Medulla oblongata (tissue), 1 donor: Measurements from ENCODE around the gene DOP1B.
A peak's percentile ranks its signal among the peaks of the same experiment; 100 is the strongest.
"Not testable (repeated sequence)": the region's sequence is repeated elsewhere in the genome, so short reads cannot be mapped to it uniquely, and the experiment has no call there.

Experiments
- DNase-seq: peaks from one replicate; pipeline ENCODE4 v3.0.0-alpha.2; 2015; ENCODE audit errors: extremely low spot score

The DOP1B gene

DNA sequence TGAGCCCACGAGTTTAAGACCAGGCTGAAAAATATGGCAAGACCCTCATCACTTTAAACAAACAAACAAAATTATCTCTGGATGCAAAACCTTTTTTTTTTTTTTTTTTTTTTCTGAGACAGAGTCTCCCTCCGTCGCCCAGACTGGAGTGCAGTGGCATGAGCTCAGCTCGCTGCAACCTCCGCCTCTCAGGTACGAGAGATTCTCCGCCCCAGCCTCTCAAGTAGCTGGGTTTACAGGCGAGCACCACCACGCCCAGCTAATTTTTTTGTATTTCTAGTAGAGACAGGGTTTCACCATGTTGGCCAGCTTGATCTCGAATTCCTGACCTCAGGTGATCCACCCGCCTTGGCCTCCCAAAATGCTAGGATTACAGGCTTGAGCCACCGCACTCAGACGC lies 16.8 kb upstream of the DOP1B start:
- DNase-seq: not testable (repeated sequence)

DNA sequence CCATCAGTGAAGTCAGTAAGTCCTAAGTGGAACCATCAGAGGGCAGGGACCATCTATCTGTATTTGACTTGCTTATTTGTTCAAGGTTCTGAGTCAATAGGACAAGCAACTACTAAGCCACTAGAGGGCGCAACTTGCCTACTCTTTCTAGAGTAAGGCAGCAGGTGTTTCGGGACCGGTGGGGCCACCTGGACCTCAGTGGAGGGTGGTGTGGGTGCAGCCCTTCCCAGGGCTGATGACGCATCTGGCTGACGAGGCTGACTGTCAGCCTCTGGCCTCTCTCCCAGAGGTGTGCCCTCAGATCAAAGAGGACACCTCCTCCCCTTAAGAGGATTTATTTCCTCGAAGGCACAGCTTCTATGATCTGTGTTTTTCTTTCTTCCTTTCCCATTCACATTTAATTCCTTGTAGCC lies 15.1 kb upstream of the DOP1B start:
- peak; percentile 95 for DNase-seq

DNA sequence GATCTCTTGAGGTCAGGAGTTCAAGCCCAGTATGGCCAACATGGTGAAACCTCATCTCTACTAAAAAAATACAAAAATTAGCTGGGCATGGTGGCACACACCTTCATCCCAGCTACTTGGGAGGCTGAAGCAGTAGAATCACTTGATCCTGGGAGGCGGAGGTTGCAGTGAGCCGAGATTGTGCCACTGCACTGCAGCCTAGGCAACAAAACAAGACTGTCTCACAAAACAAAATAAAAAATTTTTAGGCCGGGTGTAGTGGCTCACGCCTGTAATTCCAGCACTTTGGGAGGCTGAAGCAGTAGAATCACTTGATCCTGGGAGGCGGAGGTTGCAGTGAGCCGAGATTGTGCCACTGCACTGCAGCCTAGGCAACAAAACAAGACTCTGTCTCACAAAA lies 12.4 kb upstream of the DOP1B start:
- not testable (repeated sequence) for DNase-seq

DNA sequence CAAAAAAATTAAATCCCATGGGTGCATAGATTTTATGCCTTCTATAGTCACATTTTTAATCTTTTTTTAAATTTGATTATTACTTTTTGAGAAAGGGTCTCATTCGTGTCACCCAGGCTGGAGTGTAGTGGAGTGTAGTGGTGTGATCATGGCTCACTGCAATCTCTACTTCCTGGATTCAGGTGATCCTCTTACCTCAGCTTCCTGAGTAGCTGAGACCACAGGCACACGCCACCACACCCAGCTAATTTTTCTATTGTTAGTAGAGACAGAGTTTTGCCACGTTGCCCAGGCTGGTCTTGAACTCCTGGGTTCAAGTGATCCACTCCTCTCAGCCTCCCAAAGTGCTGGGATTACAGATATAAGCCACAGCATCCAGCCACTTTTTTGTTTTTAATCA lies 11.4 kb upstream of the DOP1B start:
- DNase-seq: no peak

DNA sequence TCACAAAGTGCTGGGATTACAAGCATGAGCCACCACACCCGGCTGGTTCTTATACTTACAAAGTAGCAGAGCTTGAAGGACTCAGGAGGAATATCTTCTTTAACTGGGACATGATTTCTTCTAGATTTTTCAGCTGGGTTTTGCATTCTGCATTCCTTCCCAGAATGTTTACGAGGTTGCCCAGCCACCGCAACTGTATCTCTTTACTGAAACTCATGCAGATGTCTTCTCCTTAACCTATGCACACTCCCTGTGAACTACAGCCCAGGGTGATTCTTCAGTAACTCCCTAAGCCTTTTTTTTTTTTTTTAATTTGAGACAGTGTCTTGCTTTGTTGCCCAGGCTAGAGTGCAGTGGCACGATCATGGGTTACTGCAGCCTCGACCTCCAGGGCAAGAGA lies 8.7 kb upstream of the DOP1B start:
- no peak for DNase-seq

DNA sequence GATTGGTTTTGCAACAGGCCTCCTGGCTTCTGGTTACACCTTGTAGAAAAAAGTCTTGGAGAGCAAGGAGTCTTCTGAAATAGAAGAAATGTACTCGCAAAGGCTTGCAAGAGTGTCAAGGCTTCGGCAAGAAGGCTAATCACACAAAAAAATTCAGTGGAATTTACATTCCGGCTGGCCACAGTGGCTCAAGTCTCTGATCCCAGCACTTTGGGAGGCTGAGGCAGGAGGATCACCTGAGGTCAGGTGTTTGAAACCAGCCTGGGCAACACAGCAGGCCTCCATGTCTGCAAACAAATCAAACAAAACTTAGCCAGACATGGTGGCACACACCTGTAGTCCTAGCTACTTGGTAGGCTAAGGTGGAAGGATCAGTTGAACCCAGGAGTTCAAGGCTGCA lies 7.7 kb upstream of the DOP1B start:
- DNase-seq: no peak

DNA sequence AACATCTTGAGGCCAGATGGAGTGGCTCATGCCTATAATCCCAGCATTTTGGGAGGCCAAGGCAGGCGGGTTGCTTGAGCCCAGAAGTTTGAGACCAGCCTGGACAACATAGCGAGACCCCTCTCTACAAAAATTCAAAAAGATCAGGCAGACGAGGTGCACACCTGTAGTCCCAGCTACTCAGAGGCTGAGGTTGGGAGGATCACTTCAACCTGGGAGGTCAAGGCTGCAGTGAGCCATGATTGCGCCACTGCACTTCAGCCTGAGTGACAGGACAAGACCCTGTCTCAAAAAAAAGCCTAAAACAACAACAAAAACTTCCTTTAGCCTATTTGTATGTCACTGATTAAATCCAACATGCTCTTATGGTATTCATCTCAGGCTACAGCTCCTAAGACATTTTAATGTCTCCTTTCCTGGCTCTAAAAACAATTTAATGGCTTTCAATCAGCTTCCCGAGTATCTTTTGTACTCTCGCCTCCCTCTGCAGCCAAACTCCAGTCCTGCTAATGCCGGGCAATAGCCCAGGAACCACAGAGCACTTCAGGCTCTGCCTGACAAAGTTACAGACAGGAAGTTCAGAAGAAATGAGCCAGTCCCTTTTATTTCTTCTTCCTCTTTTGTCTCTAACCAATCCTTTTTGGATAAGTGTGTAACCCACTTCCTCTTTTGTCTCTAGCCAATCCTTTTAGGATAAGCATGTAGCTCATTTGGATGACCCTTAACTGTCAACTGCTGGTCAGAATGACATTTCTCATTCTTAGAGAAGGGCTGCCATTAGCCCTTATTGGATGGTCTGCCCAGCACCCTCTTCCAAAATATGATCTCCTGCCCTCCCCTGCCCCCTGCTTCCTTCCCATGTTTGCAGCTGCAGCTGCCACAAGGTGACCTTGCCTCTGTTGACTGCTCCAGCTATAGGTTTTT lies 6.6 kb upstream of the DOP1B start:
- peak; percentile 88 for DNase-seq

DNA sequence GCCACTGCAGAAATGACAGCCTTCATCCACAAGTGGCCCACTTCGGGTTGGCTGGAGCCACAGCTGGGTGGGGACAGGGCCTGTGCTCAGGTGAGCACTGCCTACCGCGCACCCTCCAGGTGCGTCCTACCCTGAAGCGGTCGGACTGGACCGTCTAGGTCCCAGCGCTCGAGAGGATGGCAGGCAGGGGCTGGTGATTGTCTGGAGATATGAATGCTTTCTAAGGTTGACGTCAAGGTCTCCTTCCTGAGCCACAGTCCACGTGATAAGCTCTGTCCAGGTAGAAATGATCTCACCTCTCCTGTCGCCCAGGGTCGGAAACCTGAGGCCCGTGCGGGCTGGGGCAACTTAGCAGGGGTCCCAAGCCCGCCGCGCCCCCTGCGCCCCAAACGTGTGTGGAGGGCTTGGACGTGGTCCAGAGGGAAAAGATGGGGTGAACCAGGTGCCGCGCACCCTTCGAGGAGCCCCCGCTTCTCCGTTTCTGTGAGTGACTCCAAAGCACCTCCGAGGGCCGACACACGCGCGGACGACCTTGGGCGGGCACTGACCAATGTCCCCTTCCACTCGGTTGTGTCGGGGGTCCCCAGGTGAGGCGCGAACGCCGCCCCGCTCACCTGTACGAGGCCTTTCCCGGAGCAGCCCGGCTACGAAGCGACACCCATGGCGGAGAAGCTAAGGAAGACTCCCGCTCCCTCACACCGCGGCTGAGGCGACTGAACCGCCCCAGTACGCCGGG lies 853 bp upstream of the DOP1B start:
- no peak for DNase-seq

DNA sequence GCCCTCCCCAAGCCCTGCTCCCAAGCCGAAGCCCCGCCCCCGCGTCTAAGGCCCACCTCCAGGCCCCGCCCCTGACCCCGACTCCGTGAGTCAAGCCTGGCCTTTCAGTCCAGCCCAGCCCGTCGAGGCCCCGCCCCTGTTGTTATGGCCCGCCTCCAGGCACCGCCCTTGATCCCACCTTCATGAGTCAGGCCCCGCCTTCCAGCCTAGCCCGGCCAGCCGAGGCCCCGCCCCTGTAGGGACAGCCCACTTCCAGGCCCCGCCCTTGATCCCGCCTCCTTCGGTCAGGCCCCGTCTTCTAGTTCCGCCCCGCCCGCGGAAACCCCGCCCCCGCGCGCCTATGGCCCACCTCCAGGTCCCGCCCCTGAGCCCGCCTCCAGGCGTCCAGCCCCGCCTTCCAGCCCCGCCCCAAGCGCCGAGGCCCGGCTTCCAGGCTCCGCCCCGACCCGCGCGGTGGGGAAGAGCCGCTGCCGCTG lies 247 bp upstream of the DOP1B start:
- DNase-seq: peak; percentile 99

DNA sequence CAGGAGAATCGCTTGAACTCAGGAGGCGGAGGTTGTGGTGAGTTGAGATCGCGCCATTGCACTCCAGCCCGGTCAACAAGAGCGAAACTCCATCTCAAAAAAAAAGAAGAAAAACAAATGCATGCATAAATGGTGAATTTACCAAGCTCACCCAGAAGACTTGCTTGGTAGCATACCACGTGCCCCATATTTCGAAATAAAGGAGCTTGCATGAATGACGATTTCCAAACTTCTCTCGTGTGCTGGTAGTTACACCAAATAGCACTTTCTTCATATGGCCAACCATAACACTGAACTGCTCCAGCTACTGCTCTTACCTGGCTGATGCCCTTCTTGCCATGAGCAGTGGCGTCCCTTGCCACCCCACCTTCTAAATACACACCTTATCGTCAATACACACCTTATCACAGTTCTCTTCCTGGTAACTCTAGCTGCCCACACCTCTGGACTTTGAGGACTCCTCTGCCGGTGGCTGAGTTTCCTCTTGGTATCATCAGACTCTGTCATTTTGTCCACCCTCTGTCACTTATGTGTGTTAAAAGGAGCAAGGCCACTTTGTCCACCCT lies 2.8 kb downstream of the DOP1B start:
- DNase-seq: no peak

DNA sequence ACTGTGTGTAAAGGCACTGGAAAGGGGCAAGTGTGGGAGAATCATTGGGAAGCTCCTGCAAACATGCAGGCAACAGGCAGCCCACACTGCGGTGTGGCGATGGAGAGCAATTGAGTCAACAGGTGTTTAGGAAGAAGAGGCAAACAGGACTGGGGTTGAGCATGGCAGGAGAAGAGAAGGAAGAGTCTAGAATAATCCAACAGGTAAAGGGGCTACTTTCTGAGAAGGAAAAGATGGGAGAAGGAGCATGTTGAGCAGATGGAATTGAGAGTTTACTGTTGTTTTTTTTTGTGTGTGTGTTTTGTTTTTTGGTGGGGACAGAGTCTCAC lies 4.2 kb downstream of the DOP1B start:
- no peak for DNase-seq

DNA sequence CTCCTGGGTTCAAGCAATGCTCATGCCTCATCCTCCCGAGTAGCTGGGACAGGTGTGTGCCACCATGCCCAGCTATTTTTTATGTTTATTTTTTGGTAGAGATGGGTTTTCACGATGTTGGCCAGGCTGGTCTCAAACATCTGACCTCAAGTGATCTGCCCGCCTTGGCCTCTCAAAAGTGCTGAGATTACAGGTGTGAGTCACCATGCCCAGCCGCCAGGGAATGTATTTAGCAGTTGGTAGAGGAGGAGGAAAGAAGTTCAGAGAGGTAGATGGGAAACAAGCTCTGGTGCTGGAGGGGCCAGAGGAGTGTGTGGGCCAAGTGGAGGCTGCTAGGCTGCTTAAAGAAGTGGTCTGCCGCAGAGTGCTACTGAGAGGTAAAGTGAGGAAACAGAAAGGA lies 6.0 kb downstream of the DOP1B start:
- DNase-seq: no peak

DNA sequence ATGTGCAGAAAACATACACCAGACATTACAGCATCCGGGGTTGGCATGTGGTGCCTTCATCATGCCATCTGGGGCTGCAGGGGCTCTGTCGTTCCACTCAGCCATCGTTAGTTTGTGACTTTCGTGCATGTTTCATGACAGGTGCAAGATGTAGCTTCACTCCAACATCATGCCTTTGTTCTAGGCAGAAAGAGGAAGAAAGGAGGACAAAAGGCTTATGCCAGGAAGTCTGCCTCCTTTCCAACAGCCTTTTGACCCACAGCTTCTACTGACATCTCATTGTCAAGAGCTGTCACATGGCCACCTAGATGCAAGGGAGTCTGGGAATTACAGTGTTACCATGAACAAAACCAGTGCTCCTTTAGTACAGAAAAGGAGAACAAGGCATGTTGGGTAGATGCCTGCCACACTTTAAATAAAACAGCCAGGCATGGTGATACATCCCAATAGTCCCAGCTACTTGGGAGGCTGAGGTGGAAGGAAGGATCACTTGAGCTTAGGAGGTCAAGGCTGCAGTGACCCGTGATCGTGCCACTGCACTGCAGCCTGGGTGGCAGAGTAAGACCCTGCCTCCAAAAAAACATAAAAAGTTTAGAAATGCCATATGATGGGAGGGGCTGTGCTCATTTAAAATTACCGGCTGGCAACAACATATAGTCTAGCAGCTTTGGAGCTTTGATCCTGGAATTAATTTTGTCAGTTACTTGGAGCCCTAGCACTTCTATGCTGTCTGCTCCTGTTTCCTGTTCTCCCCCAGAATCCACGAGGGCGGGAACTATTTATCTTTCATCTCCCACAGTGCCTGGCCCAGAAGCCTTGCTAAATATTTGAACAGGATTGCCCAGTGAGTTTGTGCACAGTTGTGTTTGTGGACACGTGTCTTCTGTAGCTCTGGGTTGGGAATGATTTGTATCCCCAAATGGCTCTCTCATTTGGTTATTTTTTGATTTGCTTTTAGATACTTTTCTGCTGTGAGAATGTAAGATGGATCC lies 7.4 kb downstream of the DOP1B start:
- peak; percentile 25 for DNase-seq

DNA sequence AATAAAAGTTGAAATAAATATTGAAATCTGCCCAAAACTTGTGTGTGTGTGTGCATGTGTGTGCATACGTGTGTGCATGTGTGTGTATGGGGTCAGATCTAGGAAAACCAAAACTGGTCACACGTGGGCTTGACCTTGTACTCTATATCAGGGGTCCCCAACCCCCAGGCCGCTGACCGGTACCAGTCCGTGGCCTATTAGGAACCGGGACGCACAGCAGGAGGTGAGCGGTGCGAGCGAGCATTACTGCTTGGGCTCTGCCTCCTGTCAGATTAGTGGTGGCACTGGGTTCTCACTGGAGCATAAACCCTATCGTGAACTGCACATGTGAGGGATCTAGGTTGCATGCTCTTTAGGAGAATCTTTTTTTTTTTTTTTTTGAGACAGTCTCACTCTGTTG lies 8.7 kb downstream of the DOP1B start:
- no peak for DNase-seq

DNA sequence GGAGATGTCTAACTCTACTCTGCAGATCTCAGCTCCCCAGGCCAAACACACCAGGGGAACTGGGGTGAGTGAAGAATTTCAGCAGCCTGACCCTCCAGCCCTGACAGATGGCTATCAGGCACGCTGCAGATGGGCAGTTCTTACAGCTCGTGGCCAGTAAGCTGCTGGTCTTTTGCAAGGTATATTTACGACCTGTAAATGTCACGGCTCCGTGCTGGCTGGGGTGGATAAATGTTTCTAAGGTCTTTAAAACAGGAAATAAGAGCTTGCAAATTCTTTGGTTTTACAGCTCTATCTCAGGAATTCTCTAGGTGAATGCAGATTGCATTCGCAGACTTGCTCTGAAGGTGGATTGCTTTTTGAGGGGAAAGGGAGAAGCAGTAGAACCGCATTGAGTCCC lies 10.1 kb downstream of the DOP1B start:
- no peak for DNase-seq

DNA sequence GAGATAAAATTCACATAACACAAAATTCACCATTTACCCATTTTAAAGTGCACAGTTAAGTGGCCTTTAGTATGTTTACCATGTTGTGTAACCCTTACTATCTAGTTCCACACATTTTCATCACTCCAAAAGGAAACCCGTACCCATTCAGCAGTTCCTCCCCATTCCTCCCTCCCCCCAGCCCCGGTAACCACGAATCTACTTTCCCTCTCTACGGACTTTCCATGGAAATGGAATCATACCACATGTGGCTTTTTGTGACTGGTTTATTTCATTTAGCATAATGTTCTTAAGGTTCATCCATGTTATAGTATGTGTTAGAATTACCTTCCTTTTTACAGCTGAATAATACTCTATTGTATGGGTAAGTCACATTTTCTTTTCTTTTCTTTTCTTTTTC lies 10.9 kb downstream of the DOP1B start:
- no peak for DNase-seq

DNA sequence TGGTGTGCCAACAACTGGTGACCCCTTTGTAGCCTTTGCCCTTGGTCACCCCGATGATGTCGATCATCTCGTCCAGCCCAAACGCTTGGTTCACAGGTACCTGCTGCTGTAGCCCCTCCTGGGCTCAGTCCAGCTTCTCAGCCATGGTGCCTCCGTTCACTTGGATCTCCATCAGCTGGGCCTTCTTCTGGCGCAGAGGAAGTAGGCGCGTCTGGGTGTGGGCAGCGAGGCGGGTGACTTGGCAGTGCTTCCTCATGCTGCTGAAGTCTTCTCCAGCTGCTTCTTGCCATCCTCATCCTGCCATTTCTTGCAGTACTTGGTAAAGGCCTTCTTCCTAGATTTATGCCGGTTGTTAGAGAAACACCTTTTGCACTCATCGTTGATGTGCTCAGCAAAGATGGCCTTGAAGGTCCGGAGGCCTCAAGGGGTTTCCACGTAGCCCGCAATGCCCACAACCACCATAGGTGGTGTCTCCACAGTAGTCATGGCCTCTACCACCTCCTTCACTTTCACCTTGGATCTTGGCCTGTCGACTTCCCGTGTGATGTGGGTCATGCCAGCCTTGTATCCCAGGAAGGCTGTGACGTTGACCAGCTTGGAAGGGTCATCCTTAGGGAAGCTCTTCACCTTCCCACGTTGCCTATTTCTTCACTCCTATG lies 13.0 kb downstream of the DOP1B start:
- peak; percentile 32 for DNase-seq

DNA sequence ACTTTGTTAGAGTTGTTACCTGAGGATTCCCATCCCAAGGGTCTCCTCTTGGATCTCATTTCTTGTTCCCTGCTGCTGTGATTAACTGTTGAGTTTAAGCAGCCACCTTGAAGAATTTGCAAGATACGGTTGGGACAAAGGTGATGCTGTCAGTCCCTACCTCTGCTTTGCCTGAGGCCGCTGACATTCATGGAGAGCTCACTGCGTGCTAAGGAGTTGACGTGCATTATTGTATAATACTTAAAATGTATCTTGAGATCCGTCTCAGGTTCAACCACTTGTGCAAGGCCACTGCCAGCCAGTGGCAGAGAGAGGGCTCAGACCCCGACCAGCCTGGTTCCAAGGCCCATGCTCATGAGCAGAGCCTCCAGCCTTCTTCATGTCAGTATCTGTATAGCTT lies 14.2 kb downstream of the DOP1B start:
- DNase-seq: no peak

DNA sequence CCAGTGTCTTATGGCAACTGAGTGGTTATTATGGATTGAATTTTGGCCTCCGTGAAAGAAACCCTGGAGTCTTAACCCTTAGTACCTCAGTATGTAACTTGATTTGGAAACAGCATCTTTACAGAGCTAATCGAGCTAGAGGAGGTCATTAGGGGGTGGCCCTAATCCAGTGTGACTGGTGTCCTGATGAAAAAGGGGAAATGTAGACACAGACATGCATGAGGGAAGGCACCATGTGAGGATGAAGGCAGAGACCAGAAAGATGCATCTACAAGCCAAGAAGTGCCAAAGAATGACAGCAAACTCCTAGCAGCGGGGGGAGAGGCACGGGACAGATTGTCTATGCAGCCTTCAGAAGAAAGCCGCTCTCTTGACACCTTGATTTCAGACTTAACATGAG lies 14.7 kb downstream of the DOP1B start:
- DNase-seq: peak; percentile 26

DNA sequence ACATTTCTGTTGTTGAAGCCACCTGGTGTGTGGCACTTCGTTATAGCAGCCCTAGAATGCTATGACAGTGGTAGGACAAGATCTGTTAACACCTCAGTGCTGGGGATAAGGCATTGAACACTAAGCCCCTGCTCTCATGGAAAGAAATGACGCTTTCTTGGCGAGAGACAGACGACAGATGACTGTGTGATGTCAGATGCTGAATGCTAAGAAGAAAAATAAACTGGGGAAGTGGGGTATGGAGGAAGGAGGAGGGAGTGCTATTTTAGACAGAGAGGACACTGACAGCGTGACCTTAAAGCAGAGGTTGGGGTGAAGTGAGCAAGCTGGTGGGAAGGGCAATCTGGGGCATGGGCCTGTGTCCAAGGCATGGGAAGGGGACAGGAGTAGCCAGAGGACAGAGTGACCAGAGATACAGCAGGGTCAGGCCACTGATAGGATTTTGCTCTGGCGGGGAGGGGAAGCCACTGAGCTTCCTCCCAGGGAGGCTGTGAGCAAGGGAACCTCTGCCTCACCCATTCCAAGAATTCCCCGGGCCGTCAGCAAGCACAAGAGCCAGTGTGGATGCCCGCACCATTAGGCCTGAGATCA lies 15.2 kb downstream of the DOP1B start:
- DNase-seq: peak; percentile 59

DNA sequence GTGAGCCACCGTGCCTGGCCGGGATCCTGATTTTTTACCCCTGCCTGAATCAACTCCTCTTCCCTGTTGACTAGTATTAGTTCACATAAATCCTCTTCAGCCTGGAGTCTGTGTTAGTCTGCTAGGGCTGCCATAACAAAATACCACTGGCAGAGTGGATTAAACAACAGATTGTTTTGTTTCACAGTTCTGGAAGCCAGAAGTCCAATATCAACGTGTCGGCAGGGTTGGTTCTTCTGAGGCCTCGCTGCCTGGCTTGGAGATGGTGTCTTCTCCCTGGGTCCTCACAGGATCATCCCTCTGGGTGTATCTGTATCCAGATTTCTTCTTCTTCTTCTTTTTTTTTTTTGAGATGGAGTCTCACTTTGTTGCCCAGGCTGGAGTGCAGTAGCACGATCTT lies 18.2 kb downstream of the DOP1B start:
- DNase-seq: no peak
